HepG2 (cell line): ENCODE results near the gene IL10RA. TPM values are rescaled to one million over a fixed set of nuclear protein-coding genes. Genes with fewer than 3 reads are reported as not detected.

Experiments used
- ATAC-seq: fragments of 200-7000 bp; cut with Tn5 transposase; 3 replicates; pipeline ENCODE4 v1.9.1; 2020; ENCODE audit warnings: mild to moderate bottlenecking, moderate library complexity
- BruUV-seq: library from RNA; stranded (reverse); fragments of 400-500 nt; replicated peaks from 2 replicates; lab custom pipeline; 2021; lab: Mats Ljungman, UMichigan
- CTCF ChIA-PET: fragments of 300-600 bp; formaldehyde crosslinking; extraction: SDS; loops from one replicate; lab custom pipeline; 2021; ENCODE audit warnings: low total read pairs, inconsistent platforms, low intra/inter-chr PET ratio; lab: Yijun Ruan, JAX
- POLR2A ChIA-PET: fragments of 350-600 bp; sonication (Branson Sonifier 250); formaldehyde crosslinking; loops from one replicate; lab custom pipeline; 2020; ENCODE audit warnings: antibody characterized with exemption, inconsistent platforms; lab: Yijun Ruan, JAX
- DNase-seq: peaks from one replicate; pipeline ENCODE4 v3.0.0-alpha.2; 2015; ENCODE audit warnings: low spot score
- FAIRE-seq: peaks from 3 replicates; lab custom pipeline; 2011; peaks lifted over from hg19 to GRCh38; lab: Jason Lieb, UNC
- H2AFZ ChIP-seq: one replicate; pipeline ENCODE4 v1.6.1; 2011; ENCODE audit warnings: low read length, inconsistent platforms
- H3K27ac ChIP-seq: fragments of 300-600 bp; 3 replicates; pipeline ENCODE4 v1.8.0; 2011; ENCODE audit warnings: mixed run types, mild to moderate bottlenecking, mixed read lengths, low read length, inconsistent platforms; ENCODE audit not compliant: insufficient read depth; ENCODE audit errors: extremely low read length
- H3K27me3 ChIP-seq, 2 experiments: fragments of 200-600 bp in 1 of 2; 2 replicates in 1 of 2; 3 replicates in 1 of 2; pipeline versions ENCODE4 v1.6.0 to v1.8.0; 2011; ENCODE audit warnings: low read length in 2 of 2, mild to moderate bottlenecking in 2 of 2, moderate library complexity in 2 of 2, inconsistent platforms in 1 of 2; ENCODE audit not compliant: insufficient read depth in 2 of 2, control insufficient read depth in 1 of 2
- H3K36me3 ChIP-seq, 2 experiments: fragments of 200-600 bp in 1 of 2; replicated peaks in 1 of 2; 2 replicates in 1 of 2; 3 replicates in 1 of 2; pipeline versions ENCODE4 v1.5.1 to v1.8.0; 2011; ENCODE audit warnings: low read length in 2 of 2, inconsistent platforms in 1 of 2; ENCODE audit not compliant: insufficient read depth in 2 of 2, control insufficient read depth in 1 of 2
- H3K4me1 ChIP-seq: 2 replicates; pipeline ENCODE4 v1.5.1; 2012; ENCODE audit warnings: low read length, inconsistent platforms; ENCODE audit not compliant: insufficient read depth
- H3K4me2 ChIP-seq: 2 replicates; pipeline ENCODE4 v1.6.0; 2011; ENCODE audit warnings: low read depth, low read length, inconsistent platforms
- H3K4me3 ChIP-seq, 3 experiments: fragments of 200-600 bp in 1 of 3; sonication (generic), shearing (Covaris generic) in 1 of 3; replicated peaks in 1 of 3; 2 replicates each; pipeline ENCODE4 v1.5.1; 2011 to 2016; ENCODE audit warnings: low read length in 3 of 3, inconsistent platforms in 2 of 3, low read depth in 2 of 3, mild to moderate bottlenecking in 2 of 3, control low read depth in 1 of 3, mixed read lengths in 1 of 3; ENCODE audit not compliant: insufficient read depth in 1 of 3
- H3K79me2 ChIP-seq: one replicate; pipeline ENCODE4 v1.6.1; 2011; ENCODE audit warnings: low read length, inconsistent platforms; ENCODE audit not compliant: insufficient read depth
- H3K9ac ChIP-seq: 2 replicates; pipeline ENCODE4 v1.6.0; 2011; ENCODE audit warnings: mild to moderate bottlenecking, low read depth, low read length, inconsistent platforms; ENCODE audit not compliant: insufficient read depth
- H3K9me3 ChIP-seq: 2 replicates; pipeline ENCODE4 v1.5.1; 2012; ENCODE audit warnings: mild to moderate bottlenecking, low read length
- H4K20me1 ChIP-seq: 2 replicates; pipeline ENCODE4 v1.6.0; 2011; ENCODE audit warnings: inconsistent platforms, mild to moderate bottlenecking, low read length, moderate library complexity; ENCODE audit not compliant: insufficient read depth
- CCDC6 ChIP-seq: sonication (generic); formaldehyde crosslinking; IDR thresholded peaks from 2 replicates; pipeline ENCODE4 v1.8.1; 2022; ENCODE audit warnings: mild to moderate bottlenecking, missing genetic modification reagents, moderate library complexity
- GABPB1 ChIP-seq: IDR thresholded peaks from 2 replicates; pipeline ENCODE4 v1.6.1; 2016; ENCODE audit warnings: mild to moderate bottlenecking, missing genetic modification reagents, moderate library complexity, missing compliant biosample characterization
- NR0B2 ChIP-seq: sonication (generic); formaldehyde crosslinking; IDR thresholded peaks from 2 replicates; pipeline ENCODE4 v1.4.0; 2020; ENCODE audit warnings: mild to moderate bottlenecking, missing genetic modification reagents
- PAXIP1 ChIP-seq: sonication (generic); formaldehyde crosslinking; conservative IDR thresholded peaks from 2 replicates; pipeline ENCODE4 v1.4.0; 2020; ENCODE audit warnings: mild to moderate bottlenecking, missing genetic modification reagents, moderate library complexity
- PHF20 ChIP-seq: sonication (generic); formaldehyde crosslinking; IDR thresholded peaks from 2 replicates; pipeline ENCODE4 v1.5.0; 2020; ENCODE audit warnings: mild to moderate bottlenecking, missing genetic modification reagents
- TBX3 ChIP-seq: fragments of 450-650 bp; IDR thresholded peaks from 2 replicates; pipeline ENCODE4 v1.6.1; 2017; ENCODE audit warnings: antibody characterized with exemption, mild to moderate bottlenecking, inconsistent platforms, borderline replicate concordance
- ZFYVE20 ChIP-seq: sonication (generic); formaldehyde crosslinking; IDR thresholded peaks from 2 replicates; pipeline ENCODE4 v1.8.0; 2023; ENCODE audit warnings: low read depth, mild to moderate bottlenecking, moderate library complexity, missing genetic modification reagents, borderline replicate concordance
- ZNF460 ChIP-seq: sonication (generic); formaldehyde crosslinking; IDR thresholded peaks from 2 replicates; pipeline ENCODE4 v1.5.1; 2020; ENCODE audit warnings: missing genetic modification reagents, mild to moderate bottlenecking, borderline replicate concordance
- ZNF674 ChIP-seq: sonication (generic); formaldehyde crosslinking; IDR thresholded peaks from 2 replicates; pipeline ENCODE4 v1.5.0; 2020; ENCODE audit warnings: low read depth, mild to moderate bottlenecking, missing genetic modification reagents
- ZNF891 ChIP-seq: sonication (generic); formaldehyde crosslinking; IDR thresholded peaks from 2 replicates; pipeline ENCODE4 v1.5.0; 2020; ENCODE audit warnings: mild to moderate bottlenecking, missing genetic modification reagents
- WGBS: methylation state at CpG from one replicate; pipeline ENCODE4 v1.1.6; 2017; ENCODE audit warnings: low lambda C conversion rate; 5-methylcytosine and 5-hydroxymethylcytosine counted together
- in situ Hi-C: cut with HindIII; loops from 2 replicates; pipeline ENCODE4 v1.10.0; 2017; ENCODE audit warnings: low pct_unique_long_range_greater_than_20kb; ENCODE audit not compliant: extremely low pct_ligation_motif_present
- intact Hi-C: fragments of 100-400 bp; cut with micrococcal nuclease; formaldehyde crosslinking; loops from one replicate; pipeline ENCODE4 v1.10.0; 2022; ENCODE audit not compliant: unreplicated experiment
- polyA plus RNA-seq, 8 experiments: library from polyadenylated mRNA; depleted of rRNA in 3 of 8; stranded (reverse) in 7 of 8; unstranded in 1 of 8; fragments of >200 nt; fragmentation: Illumina TruSeq in 4 of 8; extraction: Trizol in 4 of 8; gene quantifications; 2 replicates each; pipeline versions ENCODE4 v1.2.1 to v1.2.3, GENCODE V29; 2011 to 2016; ENCODE audit warnings: low read depth in 4 of 8, missing spikeins in 1 of 8, mixed read lengths in 1 of 8; ENCODE audit not compliant: insufficient read depth in 1 of 8
- total RNA-seq, 5 experiments: library from RNA; depleted of rRNA; stranded (reverse); fragments of >200 nt; fragmentation: Illumina TruSeq; extraction: Trizol; gene quantifications; 2 replicates each; pipeline ENCODE4 v1.2.3, GENCODE V29; 2016; ENCODE audit warnings: low read depth in 1 of 5
- TF ChIP-seq, protein P1 (sequence below): sonication (generic); formaldehyde crosslinking; IDR thresholded peaks from 2 replicates; pipeline ENCODE4 v1.5.0; 2020; ENCODE audit warnings: missing genetic modification reagents

The IL10RA gene
- total and polyA plus RNA-seq, 2 of the 13 experiments (the other 11 are each of a cell fraction or from before 2014, with no cell fraction given): not detected

GRCh38 chr11:117989351-117990102 lies 3.3 kb downstream of the IL10RA start:
- DNase-seq: no peak
- H3K9me3 ChIP-seq: no peaks in the 10 kb centered on the region
- FAIRE-seq: no peak
- TF ChIP-seq ZNF674 (CRISPR knock-in tag) (no peak), PHF20 (CRISPR knock-in tag) (no peak), ZNF460 (CRISPR knock-in tag) (no peak), ZNF891 (no peak), NR0B2 (no peak), CCDC6 (CRISPR knock-in tag) (no peak)
- TF ChIP-seq, all 625 proteins: peak for 0
- no peak for ATAC-seq
- Histone ChIP-seq H2AFZ (no peak overlapping the region), H3K79me2 (no peaks in the 10 kb centered on the region), H3K36me3 (no peaks in the 10 kb centered on the region), H3K9ac (no peak overlapping the region), H3K4me1 (peaks cover 17% of the 10 kb centered on the region), H3K4me2 (no peak overlapping the region), H4K20me1 (no peaks in the 10 kb centered on the region), H3K27me3 (peaks cover 17 to 44% of the 10 kb centered on the region in 2 experiments), H3K4me3 (no peak overlapping the region), H3K27ac (no peak overlapping the region)
- intact Hi-C loops: no loop called here
- ChIA-PET POLR2A (no interaction called here), CTCF (no interaction called here)
- in situ Hi-C loops: no loop called here
- WGBS: 53% methylated on average over 8 of the region's 13 CpGs
- BruUV-seq: no TSS peak

- FAIRE-seq: no peak
- CTCF ChIA-PET: no interaction called here
- H3K27me3 ChIP-seq: peaks cover 7 to 25% of the 10 kb centered on the region in 2 experiments; a peak in 4 of 5 replicates
- POLR2A ChIA-PET: no interaction called here
- no TSS peak for BruUV-seq
- no peak for ATAC-seq
- H3K4me2 ChIP-seq: no peak overlapping the region
- no peak overlapping the region for H3K9ac ChIP-seq
- WGBS: 47% methylated on average over 4 of the region's 4 CpGs
- in situ Hi-C loops (no loop called here), intact Hi-C loops (no loop called here)
- H3K4me1 ChIP-seq: peaks cover 3% of the 10 kb centered on the region
- no peaks in the 10 kb centered on the region for H4K20me1 ChIP-seq
- no peak overlapping the region for H3K27ac ChIP-seq
- H2AFZ ChIP-seq: no peak overlapping the region
- H3K4me3 ChIP-seq: no peak overlapping the region
- H3K9me3 ChIP-seq: no peaks in the 10 kb centered on the region
- no peak for DNase-seq
- no peaks in the 10 kb centered on the region for H3K36me3 ChIP-seq
- no peaks in the 10 kb centered on the region for H3K79me2 ChIP-seq
- no peak for TF ChIP-seq PAXIP1
- TF ChIP-seq ZFYVE20 (CRISPR knock-in tag): no peak
- TF ChIP-seq, protein P1, sequence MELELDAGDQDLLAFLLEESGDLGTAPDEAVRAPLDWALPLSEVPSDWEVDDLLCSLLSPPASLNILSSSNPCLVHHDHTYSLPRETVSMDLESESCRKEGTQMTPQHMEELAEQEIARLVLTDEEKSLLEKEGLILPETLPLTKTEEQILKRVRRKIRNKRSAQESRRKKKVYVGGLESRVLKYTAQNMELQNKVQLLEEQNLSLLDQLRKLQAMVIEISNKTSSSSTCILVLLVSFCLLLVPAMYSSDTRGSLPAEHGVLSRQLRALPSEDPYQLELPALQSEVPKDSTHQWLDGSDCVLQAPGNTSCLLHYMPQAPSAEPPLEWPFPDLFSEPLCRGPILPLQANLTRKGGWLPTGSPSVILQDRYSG (CRISPR knock-in tag): no peak
- TF ChIP-seq GABPB1: no peak
- no peak for TF ChIP-seq TBX3
These were observed 5.9 kb downstream of the IL10RA start for GRCh38 chr11:117992136-117992535.
